Right kidney (tissue), 9 donors: ENCODE results near the gene SAFB2.

Experiments
- DNase-seq: peaks from one replicate; pipeline ENCODE4 v3.0.0-alpha.2; 2016
- long read RNA-seq, 8 donors: transcript quantifications; one replicate each; lab custom pipeline, GENCODE V29; 2026

SAFB2 gene
- long read RNA-seq, donor 1, partial matches to known transcripts, result 51 of 51 reads
- long read RNA-seq, donor 1, other reads (novel, unspliced or antisense), result 0 of 51 reads
- long read RNA-seq, donor 2, partial matches to known transcripts, result 31 of 31 reads
- long read RNA-seq, donor 2, other reads (novel, unspliced or antisense), result 0 of 31 reads
- long read RNA-seq, donor 3, partial matches to known transcripts, result 13 of 13 reads
- long read RNA-seq, donor 3, other reads (novel, unspliced or antisense), result 0 of 13 reads
- long read RNA-seq, donor 4, partial matches to known transcripts, result 78 of 80 reads
- long read RNA-seq, donor 4, other reads (novel, unspliced or antisense), result 0 of 80 reads
- long read RNA-seq, donor 5, partial matches to known transcripts, result 2,492 of 2,581 reads
- long read RNA-seq, donor 5, other reads (novel, unspliced or antisense), result 89 of 2,581 reads
- long read RNA-seq, donor 6, partial matches to known transcripts, result 53 of 53 reads
- long read RNA-seq, donor 6, other reads (novel, unspliced or antisense), result 0 of 53 reads
- long read RNA-seq, donor 7, result 0 reads
- long read RNA-seq, donor 8, partial matches to known transcripts, result 57 of 66 reads
- long read RNA-seq, donor 8, other reads (novel, unspliced or antisense), result 9 of 66 reads

GRCh38 chr19:5622465-5623396, at the start of gene SAFB2, which contains the start of gene SAFB:
Gene SAFB2 (minus strand): TSS chr19:5622776. CDS start chr19:5622715, 61 bp downstream.
Gene SAFB (plus strand): TSS chr19:5623083. CDS start chr19:5623206, 123 bp downstream.
- DNase-seq, result peak; percentile 96

DNA sequence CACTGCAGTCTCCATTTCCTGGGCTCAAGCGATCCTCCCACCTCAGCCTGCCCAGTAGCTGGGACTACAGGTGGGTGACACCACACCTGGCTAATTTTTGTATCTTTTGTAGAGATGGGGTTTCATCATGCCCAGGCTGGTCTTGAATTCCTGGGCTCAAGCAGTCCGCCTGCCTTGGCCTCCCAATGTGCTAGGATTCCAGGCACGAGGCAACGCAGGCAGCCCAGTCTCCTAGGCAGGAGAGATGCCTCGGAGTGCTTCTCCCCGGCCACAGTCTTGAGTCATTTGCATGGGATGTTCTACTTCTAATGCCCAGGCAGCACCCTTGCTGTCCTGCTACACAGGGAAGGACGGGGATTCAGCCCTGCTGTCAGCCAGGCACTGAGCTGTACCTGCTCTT, 49.0 kb upstream of the SAFB2 start:
- DNase-seq, result no peak

- DNase-seq, result no peak
Measured at GRCh38 chr19:5669212-5669611, 46.6 kb upstream of the SAFB2 start.

- DNase-seq, result no peak
Measured at GRCh38 chr19:5667751-5668271, 45.2 kb upstream of the SAFB2 start.

GRCh38 chr19:5666921-5667610, 44.5 kb upstream of the SAFB2 start:
- DNase-seq, result no peak

GRCh38 chr19:5665781-5666513, 43.4 kb upstream of the SAFB2 start:
- DNase-seq, result no peak

DNA sequence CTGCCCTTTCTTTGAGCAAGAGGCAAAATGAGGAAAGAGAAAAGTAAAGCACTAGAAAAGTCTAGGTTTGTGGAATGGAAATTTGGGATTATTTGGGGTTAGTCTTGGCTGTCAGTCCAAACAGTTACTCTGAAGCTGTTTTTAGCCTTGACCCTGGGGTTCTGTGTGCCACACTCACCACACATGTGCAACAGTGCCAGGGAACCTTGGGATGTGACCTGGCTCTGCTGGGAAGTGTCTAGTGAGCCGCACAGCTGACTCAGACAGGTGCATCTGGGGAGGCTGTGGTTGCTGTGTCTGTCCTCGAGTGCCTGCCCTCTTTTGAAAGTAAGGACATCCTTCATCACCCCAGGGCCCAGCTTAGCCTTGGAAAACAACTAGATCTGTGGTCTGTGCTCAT, 41.9 kb upstream of the SAFB2 start:
- no peak for DNase-seq

GRCh38 chr19:5663904-5664303, 41.3 kb upstream of the SAFB2 start:
- DNase-seq, result no peak

GRCh38 chr19:5661483-5661882, 38.9 kb upstream of the SAFB2 start:
- no peak for DNase-seq

DNA sequence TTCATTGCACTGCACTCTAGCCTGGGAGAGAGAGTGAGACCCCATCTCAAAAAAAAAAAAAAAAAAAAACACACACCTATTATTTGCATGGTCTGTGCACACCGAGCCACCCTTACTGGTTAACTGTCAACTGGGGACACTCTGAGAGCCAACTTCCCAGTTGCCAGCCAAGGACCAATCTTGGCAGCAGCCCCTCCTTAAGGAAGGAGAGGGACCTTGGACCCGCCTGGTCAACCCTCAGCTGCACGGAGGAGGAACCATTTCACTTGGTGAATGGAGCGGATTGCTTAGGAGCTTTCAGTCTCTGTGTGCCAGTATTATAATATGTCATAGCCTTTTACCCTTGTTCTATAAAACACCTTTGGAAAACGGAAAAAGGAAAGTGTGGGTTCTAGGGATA, 32.8 kb upstream of the SAFB2 start:
- no peak for DNase-seq

GRCh38 chr19:5654931-5655330, 32.4 kb upstream of the SAFB2 start:
- DNase-seq, result no peak

GRCh38 chr19:5652261-5652660, 29.7 kb upstream of the SAFB2 start:
- no peak for DNase-seq

DNA sequence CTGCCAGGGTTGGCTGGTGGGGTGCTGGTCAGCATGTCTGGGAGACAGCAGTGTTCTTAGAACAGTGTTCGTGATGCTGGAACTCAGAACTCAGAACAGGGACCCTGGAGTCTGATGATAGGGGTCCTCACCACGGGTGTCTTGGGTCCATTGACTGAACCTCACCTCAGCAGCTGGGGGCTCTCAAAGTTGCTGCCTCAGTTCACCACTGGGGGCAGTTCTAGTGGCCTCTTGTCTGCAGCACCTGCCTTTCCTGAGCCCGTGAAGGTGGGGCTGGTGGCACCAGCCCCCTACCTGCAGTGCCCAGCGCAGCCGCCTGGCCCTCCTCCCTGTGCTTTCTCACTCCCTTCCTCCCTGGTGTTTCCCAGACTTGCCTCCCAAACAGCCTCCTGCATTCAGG, 28.8 kb upstream of the SAFB2 start:
- DNase-seq, result no peak

DNA sequence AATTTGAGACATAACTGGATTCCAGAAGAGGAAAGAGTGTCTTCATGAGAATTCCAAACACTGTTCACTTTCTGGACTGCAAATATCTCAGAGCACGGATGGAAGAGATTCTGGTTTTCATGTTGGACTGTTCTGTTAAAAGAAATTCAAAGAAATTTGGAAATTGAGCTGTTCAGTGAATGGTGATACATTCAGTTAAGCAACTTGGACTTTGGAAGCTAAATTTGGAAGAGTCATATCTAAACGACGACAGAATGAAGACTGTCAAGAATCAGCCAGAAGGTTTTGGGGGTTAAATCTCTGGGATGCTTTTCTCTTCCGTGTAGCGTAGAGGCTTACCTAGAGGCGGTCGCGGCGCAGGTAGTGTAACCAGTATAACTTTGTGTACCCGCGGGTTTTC, 25.9 kb upstream of the SAFB2 start:
- DNase-seq, result no peak

GRCh38 chr19:5646703-5647102, 24.1 kb upstream of the SAFB2 start:
- DNase-seq, result no peak

- DNase-seq, result no peak
Measured at GRCh38 chr19:5645409-5645808, 22.8 kb upstream of the SAFB2 start.

GRCh38 chr19:5644037-5644436, 21.5 kb upstream of the SAFB2 start:
- DNase-seq, result no peak

GRCh38 chr19:5643060-5643459, 20.5 kb upstream of the SAFB2 start:
- DNase-seq, result no peak

DNA sequence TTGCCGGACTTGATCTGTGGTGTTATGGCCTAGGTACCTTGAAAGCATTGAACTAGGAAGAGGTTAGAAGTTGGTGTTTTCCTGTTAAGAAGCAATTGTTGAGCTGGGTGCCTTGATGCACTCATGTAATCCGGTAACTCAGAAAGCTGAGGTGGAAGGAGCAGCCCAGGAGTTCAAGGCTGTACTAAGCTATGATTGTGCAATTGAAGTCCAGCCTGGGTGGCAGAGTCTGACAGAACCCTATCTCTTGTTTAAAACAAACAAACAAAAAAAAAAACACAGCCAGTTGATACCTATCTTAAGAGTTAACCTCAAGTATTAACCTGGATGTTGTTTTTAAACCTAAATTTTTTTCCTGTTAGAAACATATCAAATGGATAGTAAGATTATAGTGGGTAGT, 19.6 kb upstream of the SAFB2 start:
- no peak for DNase-seq

GRCh38 chr19:5641171-5641570, 18.6 kb upstream of the SAFB2 start:
- no peak for DNase-seq

GRCh38 chr19:5637971-5638370, 15.4 kb upstream of the SAFB2 start:
- no peak for DNase-seq
